ENCODE results near the gene FAM120A.

The FAM120A gene

GRCh38 chr9:93582115-93582514 is 130.6 kb downstream of the FAM120A start:
- no peak for DNase-seq

DNA sequence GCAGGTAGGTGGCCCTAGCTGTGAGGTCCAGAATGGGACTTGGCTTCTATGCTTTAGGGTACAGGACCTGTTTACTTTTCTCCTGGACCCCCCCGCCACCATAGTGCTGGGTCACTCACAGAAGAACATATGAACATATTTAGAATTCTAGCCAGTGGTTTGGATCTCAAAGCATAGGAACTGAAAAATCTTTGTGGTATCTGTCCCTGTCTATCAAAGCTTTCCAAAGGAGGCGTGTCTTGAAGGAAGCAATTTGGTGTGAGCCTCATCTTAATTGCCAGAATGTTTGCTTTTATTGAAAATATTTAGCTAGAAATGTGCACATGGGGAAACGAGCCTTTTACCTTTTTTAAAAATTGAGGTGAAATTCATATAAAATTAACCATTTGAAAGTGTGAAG is 131.1 kb downstream of the FAM120A start:
- no peak for DNase-seq

DNA sequence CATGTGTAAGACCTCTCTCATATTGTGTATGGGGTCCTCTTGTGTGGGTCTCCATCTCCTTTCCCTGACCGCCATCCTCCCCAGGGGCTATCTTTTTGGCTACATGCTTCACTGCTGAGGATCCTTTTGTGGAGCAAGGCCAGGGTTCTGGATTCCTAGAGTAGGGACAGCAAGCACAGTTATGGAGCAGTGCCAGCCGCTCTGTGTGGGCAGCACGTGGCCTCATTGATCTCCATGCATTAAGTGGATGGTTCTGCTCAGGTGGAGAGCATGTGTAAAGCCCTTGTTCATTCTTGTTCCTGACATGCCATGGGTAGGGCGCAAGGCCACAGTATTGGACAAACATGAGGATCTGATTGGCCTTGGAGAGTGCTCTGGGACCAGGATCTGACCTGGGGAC is 133.8 kb downstream of the FAM120A start:
- DNase-seq = no peak

- DNase-seq = no peak
Measured at GRCh38 chr9:93585695-93586094, 134.2 kb downstream of the FAM120A start.

DNA sequence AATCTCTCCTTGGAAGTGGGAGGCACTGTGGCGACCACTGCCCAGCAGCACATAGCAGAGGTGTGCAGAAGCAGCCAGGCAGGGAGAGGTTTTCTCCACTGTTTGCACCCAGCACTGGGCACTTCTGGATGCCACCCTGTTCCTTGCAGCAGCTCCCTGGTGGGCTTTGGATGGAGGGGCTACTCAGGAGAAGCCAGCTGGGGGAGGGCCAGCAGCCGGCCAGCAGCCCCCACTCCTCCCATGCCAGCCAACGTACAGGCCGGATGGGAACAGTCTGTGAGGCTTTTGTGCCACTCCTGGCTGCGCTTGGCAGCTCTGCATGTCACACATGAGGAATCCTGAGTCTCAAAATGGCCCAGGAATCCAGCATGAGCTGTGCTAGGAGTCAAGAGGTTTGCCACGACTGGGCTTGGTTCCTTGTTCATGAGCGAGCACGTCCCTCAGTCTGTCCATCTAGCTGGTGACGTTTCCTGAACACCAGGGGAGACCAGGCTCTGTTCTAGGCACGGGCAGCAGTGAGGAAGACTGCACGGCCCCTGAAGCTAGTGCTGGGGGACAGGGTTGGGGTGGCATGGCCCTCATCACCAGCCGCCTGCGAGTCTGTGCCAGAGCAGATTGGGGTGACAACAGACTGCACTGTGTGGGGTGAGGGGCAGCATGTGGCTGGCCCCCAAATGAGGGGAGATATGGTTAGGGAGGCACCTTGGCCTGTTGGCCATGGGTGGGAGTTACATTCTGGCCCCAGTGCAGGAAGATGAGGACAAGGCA is 135.0 kb downstream of the FAM120A start:
- DNase-seq = no peak

DNA sequence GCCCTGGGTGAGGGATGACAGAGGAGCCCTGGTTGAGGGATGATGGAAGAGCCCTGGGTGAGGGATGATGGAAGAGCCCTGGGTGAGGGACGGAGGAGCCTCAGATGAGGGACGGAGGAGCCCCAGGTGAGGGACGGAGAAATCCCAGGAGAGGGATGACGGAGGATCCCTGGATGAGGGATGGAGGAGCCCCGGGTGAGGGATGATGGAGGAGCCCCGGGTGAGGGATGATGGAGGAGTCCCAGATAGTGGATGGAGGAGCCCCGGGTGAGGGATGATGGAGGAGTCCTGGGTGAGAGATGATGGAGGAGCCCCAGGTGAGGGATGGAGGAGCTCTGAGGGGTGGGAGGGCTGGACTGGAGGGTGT is 135.8 kb downstream of the FAM120A start:
- no peak for DNase-seq

- DNase-seq = no peak
Measured at GRCh38 chr9:93587651-93588347, 136.3 kb downstream of the FAM120A start.

- DNase-seq = no peak
Measured at GRCh38 chr9:93588641-93589609, 137.4 kb downstream of the FAM120A start.

DNA sequence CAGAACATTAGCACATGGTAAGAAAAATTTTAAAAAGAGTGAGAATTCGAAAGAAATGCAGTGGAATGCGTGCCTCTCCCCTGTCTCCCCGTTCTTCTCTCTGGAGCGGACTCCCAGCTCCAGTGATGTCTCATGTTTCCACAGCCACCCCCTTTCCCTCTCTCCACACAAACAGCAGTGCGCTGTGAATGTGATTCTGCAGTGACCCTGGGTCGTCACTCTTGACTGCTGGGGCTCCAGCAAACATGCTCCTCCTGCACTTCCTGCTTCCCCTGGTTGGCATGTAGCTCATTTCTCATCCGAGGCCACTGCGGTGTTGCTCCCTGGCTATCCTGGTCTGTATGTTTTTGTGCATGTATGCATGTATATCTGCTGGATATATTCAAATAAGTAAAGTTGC is 138.2 kb downstream of the FAM120A start:
- no peak for DNase-seq

GRCh38 chr9:93590609-93591234 is 139.2 kb downstream of the FAM120A start:
- no peak for DNase-seq

DNA sequence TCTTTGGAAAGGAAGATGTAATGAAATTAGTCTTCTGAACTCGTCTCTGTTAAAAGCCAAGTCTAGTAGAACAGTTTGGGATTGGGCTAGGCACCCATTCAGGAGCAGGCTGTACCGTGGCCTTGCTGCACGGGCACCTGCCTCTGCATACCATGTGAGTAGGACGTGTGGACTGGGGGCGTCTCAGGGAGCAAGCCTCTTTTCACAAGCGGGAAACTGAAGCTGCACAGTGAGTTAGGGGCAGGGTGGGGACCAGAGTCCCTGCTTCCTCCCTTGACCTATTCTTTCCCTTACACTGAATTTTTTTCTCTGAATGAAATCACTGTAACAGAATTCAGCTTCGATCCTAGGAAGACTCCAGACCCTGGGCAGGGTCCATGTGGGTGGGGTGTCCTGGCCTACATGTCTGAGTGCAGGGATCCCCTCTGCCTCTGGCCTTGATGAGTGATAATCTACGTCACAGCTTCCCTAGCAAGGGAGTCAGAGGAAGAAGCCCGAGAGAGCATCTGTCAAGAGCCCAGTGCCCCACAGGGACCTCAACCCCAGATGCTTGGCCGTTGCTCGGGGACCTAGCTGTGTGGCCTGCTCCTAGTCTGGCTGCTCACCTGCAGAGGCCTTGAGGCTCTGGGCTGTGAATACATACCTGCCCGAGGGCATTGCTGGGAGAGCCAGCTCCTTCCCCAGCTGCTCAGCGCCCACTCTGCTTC is 140.0 kb downstream of the FAM120A start:
- no peak for DNase-seq

- no peak for DNase-seq
Measured at GRCh38 chr9:93592008-93592642, 140.6 kb downstream of the FAM120A start.

GRCh38 chr9:93592643-93593021 is 141.1 kb downstream of the FAM120A start:
- no peak for DNase-seq

DNA sequence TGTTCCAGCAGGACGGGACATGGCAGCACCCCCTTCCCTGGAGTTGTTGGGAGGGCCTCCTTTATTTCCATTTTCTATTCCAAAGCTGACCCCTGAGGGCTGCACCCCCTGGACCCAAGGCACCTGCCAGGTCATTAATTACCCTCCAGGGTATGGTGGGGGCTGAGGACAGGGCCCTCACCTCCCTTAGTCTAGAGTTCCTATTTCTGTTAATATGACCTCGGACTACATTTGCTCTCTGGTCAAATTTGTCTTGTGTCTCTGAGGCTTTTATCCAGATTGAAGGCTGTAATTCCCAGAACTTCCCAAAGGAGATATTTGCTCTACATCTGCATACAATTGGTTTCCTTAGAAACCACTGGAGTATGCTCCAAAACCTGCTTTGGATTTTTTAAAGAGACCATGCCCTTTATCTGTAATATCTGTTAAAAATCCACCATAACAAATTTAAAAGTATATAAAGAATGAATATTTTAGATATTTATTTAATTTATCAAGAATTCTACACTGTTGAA is 141.7 kb downstream of the FAM120A start:
- no peak for DNase-seq

GRCh38 chr9:93594041-93594756 is 142.7 kb downstream of the FAM120A start:
- DNase-seq = no peak

DNA sequence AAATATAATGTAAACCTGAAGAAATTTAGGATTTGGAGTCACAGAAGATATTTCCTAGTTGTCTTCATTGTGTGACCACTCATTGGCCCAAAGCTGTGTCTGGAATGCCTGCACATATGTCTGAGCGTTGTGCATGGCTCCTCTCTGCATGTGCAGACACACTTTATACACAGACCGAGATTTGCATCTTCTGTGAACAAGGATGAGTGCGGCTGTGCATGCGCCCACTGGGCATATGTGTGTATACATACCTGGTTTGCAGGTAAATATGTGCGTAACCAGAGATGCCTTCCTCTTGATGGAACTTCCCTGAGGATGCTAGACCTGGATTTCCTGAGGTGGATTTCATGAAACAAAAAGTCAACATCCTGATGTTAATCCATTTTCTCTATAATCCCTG is 144.0 kb downstream of the FAM120A start:
- no peak for DNase-seq

- no peak for DNase-seq
Measured at GRCh38 chr9:93595861-93596365, 144.4 kb downstream of the FAM120A start.

DNA sequence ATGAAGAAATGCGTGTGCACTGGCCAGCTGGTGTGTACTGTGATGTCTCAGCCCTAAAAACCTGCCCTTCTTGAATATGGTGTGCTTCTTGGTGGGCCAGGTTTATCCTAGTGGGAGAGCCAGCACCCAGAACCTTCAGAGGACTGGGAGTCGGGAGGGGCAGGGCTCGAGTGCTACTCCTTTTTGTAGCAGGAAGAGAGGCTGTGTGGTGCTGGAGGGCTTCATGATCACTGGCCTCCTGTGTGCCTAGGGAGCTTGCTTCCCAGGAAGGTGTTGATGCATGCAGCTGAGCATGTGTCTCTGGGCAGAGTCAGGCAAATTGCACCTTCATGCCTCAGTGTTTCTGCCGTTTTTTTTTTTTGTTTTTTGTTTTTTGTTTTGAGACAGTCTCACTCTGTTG is 144.9 kb downstream of the FAM120A start:
- no peak for DNase-seq

- DNase-seq = no peak
Measured at GRCh38 chr9:93597142-93597706, 145.7 kb downstream of the FAM120A start.

Measured in activated CD4-positive, alpha-beta T cell treated with anti-CD3 and anti-CD28 coated beads, Interleukin-10, Interleukin-2, amounts not matched to agents 100 ng/mL and 50 ng/mL, durations not matched to agents 16 hours and 8 hours (primary cell).